ENCODE data around the gene BACE2.
"Not testable (repeated sequence)": the region's sequence is repeated elsewhere in the genome, so short reads cannot be mapped to it uniquely, and the experiment has no call there.

The BACE2 gene

DNA sequence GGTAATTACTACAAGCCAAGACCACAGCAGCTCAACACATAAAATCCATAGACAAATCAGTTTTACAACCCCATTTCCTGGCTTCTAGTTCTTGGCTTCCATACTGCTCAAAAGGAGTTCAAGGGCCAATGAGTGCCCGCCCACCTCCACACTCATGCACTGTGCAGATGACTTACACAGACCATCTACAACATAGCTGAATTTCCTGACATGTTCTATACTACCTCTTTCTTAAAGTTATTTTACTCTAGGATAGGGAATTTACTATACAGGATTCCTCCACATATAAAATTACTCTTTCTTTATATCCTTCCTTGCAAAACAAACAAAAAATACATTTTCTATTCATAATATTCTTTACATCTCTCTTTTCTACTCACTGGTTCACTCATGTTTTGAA, 14.6 kb downstream of the BACE2 start:
- DNase-seq (ENCODE audit: low read depth in 1 of 2, low spot score in 1 of 2), result no peak

GRCh38 chr21:41183575-41183974, 15.6 kb downstream of the BACE2 start:
- no peak for DNase-seq (ENCODE audit: low read depth in 1 of 2, low spot score in 1 of 2)

- DNase-seq (ENCODE audit: low read depth in 1 of 2, low spot score in 1 of 2), result no peak
Measured at GRCh38 chr21:41185802-41186201, 17.8 kb downstream of the BACE2 start.

- no peak for DNase-seq (ENCODE audit: low read depth in 1 of 2, low spot score in 1 of 2)
Measured at GRCh38 chr21:41186755-41187536, 19.0 kb downstream of the BACE2 start.

DNA sequence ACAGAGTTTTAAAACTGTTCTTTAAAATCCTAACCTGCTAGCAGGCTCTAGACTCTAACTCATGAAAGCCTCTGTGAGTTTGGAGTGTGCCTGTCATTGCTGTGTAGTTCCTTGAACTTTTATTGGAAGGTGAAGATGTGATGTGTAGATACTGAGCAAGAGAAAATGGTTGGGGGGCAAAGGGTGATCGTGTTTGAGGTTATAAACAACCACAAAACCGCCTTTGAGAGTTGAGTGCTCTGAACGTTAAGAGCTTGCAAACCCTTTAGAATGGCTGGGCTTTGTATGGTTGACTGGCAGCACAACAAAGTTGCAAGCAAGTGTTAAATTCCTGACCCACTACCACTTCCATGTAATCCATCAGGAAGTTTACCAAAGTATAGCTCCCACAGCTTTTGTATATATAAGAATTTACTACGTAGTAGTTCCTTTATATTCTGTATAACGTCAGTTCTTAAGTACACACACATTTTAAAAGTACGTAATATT, 19.6 kb downstream of the BACE2 start:
- DNase-seq (ENCODE audit: low read depth in 1 of 2, low spot score in 1 of 2), result no peak

- DNase-seq (ENCODE audit: low read depth in 1 of 2, low spot score in 1 of 2), result no peak
Measured at GRCh38 chr21:41188486-41189149, 20.7 kb downstream of the BACE2 start.

DNA sequence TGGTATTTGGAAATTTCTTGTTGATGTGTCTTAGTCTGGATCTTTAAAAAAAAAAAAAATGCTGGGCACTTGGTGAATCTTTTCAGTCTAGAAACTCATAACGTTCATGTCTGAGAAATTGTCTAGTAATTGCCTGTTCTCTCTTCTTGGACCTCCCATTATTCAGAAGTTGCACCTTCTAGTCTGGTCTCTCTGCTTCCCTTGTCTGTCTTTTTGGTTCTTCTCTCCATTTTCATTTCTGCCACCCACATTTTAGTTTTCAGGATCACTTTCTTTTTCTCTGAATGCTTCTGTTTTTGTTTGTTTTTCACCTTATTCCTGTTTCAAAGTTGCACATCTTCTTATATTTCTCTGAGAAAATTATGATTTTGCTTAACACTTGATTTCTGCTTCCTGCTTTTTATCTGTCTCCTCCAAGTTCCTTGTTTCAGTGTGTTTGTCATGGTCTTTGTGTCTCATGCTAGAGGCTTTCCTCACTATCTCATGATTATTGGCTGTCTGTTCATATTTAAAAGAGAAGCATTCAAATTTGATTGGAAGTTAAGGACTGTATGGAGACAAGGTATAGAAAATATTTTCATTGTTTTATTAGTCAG, 21.3 kb downstream of the BACE2 start:
- DNase-seq (ENCODE audit: low read depth in 1 of 2, low spot score in 1 of 2), result no peak

GRCh38 chr21:41192552-41192951, 24.6 kb downstream of the BACE2 start:
- DNase-seq (ENCODE audit: low read depth in 1 of 2, low spot score in 1 of 2), result not testable (repeated sequence)

DNA sequence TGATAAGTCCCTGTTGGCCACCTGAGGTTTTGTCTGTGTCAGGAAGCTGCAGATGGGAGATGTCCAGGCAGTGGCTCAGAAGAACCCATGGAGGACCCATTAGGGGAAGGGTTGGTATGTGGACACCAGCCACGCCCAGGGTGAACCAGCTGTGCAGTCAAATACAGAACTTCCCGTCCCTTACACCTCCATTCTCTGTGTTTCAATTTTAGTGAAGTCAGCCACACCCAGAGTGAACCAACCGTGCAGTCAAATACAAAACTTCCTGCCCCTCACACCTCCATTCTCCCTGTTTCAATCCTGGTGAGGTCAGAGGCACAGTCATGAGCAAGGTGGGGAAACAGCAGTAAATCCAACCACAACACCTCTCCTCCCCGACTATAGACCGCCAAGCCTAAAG, 27.4 kb downstream of the BACE2 start:
- no peak for DNase-seq (ENCODE audit: low read depth in 1 of 2, low spot score in 1 of 2)

DNA sequence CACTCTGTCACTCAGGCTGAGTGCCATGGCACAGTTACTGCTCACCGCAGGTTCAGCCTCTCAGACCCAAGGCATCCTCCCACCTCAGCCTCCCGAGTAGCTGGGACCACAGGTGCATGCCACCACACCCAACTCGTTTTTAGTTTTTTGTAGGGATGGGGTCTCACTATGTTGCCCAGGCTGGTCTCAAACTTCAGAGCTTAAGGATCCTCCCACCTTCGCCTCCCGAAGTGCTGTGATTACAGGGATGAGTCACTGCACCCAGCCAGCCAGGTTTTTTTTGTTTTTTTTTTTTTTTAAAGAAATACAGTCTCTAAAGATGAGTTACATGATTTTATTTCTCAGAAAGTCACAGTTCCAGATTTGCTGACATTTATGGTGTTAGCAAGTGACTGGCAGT, 29.0 kb downstream of the BACE2 start:
- no peak for DNase-seq (ENCODE audit: low read depth in 1 of 2, low spot score in 1 of 2)

DNA sequence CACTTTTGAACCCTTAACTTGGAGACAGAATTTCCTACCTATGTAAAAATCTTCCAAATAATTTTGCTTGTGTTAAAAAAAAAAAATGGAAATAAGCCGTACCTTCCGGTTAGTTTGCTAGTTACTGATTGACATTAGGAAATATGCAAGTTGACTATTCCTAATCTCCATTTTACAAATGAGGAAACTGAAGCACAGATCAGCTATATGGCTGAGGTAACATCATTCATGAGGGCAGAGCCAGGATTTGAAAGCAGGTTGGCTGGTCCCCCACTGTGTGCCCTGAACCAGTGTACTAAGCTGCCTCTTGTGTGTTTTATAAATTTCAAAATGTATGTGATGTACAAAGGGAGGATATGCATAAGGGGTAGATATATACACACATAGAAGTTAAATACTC, 29.6 kb downstream of the BACE2 start:
- no peak for DNase-seq (ENCODE audit: low read depth in 1 of 2, low spot score in 1 of 2)

DNA sequence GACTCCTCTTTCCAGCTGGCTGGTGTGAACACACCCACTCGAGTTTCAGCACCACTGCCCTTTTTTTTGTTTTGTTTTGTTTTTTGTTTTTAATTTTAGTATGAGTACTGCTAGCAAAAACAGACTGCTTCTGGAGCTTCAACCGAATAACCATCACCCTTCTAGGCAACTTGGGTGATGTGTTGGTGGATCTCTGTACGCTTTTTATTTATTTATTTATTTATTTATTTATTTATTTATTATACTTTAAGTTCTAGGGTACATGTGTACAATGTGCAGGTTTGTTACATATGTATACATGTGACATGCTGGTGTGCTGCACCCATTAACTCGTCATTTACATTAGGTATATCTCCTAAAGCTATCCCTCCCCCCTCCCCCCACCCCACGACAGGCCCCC, 30.7 kb downstream of the BACE2 start:
- DNase-seq (ENCODE audit: low read depth in 1 of 2, low spot score in 1 of 2), result not testable (repeated sequence)

GRCh38 chr21:41199123-41199522, 31.2 kb downstream of the BACE2 start:
- no peak for DNase-seq (ENCODE audit: low read depth in 1 of 2, low spot score in 1 of 2)

DNA sequence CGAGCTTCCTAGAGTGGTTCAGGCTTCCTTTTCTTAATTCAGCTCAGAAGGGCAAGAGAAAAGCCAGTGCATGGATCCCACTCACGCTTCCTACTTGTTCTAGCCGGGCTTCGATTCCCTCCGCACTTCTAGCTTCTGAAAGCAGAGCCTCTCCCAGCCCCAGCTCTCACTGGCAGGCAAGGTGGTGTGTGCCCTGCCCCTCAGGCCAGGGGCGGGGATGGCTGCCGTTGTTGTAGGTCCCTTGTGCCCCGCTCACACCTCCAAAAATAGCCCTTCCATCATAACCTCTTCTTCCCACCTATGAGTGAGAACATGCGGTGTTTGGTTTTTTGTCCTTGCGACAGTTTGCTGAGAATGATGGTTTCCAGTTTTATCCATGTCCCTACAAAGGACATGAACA, 31.6 kb downstream of the BACE2 start:
- DNase-seq (ENCODE audit: low read depth in 1 of 2, low spot score in 1 of 2), result no peak

DNA sequence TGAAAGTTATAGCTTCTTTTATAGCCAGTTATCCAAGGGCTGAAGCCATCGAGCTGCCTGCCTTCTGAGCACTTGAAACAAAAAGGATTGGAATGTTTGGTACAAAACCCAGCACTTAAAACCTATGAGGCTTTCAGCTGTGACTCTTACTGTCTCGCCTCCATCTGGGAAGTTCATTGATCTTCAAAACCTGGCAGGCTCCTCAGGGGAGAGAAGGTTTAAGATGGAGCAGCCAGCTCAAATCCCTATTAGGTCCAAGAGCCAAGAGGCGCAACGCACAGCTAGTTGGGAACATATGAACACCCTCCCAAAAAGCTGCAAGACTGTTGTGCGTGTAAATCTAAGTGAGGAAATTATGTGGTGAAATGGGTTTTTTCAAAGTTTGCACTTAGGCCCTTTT, 33.4 kb downstream of the BACE2 start:
- DNase-seq (ENCODE audit: low read depth in 1 of 2, low spot score in 1 of 2), result no peak

DNA sequence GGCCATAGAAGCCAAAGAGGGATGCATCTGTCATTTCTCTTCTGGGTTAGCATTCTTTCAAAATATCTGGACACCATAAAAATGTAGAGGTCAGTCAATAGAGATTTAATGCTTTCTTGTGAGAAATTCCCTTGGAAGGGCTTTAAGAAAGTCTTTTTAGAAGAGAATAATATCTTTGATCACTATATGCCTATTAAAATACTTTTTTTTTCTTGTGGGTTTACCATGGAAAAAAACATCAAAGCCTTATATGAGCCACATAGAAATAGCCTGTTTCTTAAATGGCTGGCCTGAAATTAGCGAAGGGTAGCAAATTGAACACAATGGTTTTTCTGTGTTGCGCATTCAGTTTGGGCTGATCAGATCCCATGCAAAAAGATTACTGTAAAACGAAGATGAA, 36.8 kb downstream of the BACE2 start:
- no peak for DNase-seq (ENCODE audit: low read depth in 1 of 2, low spot score in 1 of 2)

GRCh38 chr21:41207401-41208375, 39.7 kb downstream of the BACE2 start:
- no peak for DNase-seq (ENCODE audit: low read depth in 1 of 2, low spot score in 1 of 2)

- no peak for DNase-seq (ENCODE audit: low read depth in 1 of 2, low spot score in 1 of 2)
Measured at GRCh38 chr21:41208376-41208763, 40.4 kb downstream of the BACE2 start.

DNA sequence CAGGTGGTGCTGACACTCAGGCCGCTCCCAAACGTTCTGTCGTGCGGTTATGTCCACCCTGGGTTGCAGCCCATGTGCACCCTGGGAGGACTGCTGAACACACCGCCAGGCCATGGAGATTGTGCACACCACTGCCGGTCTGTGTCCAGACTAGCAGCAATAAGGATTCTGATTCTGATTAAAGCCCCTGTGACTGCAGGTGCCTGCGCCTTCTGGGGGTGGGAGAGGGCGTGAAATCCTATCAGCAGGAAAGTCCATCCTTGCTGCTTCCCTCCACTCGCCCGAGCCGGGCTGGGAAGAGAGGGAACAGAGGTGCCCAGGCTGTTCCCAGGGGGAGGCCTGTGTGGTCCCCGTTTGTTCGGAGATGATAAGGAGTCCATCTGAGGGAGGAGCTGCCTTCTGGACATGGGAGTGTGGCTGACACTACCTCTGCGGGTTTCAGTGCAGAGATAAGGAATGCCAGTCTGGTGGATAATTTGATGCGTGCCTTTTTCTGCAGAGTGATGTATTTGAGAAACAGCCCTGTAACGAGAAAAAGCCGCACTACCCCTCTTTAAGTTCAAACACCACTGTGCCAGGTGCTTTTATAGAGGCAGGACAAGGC, 41.2 kb downstream of the BACE2 start:
- no peak for DNase-seq (ENCODE audit: low read depth in 1 of 2, low spot score in 1 of 2)

GRCh38 chr21:41210426-41211059, 42.6 kb downstream of the BACE2 start:
- no peak for DNase-seq (ENCODE audit: low read depth in 1 of 2, low spot score in 1 of 2)
